Measurements from ENCODE around the gene BRIP1. TPM values are rescaled to one million over a fixed set of nuclear protein-coding genes. Genes with fewer than 3 reads are reported as not detected.

Gene BRIP1
- total RNA-seq, 1 experiment from 2014 or later, result 13.8 TPM

GRCh38 chr17:61722398-61722797, 140.9 kb downstream of the BRIP1 start:
- Mint-ChIP-seq H3K4me3 (no peak overlapping the region), H3K9me3 (peaks cover 21% of the 10 kb centered on the region), H3K4me1 (no peaks in the 10 kb centered on the region), H3K27ac (no peak overlapping the region), H3K36me3 (peaks cover 19% of the 10 kb centered on the region), H3K27me3 (ENCODE audit: low read depth) (no peaks in the 10 kb centered on the region)
- DNase-seq (ENCODE audit: low spot score) (no peak), ATAC-seq (no peak)
- POLR2A ChIA-PET, result no interaction called here
- CTCF ChIA-PET, result no interaction called here
- no peak for TF ChIP-seq ATF1 (CRISPR knock-in tag; IDR thresholded peaks at IDR 0.05)
- TF ChIP-seq ESRRA (CRISPR knock-in tag; IDR thresholded peaks at IDR 0.05; ENCODE audit: borderline replicate concordance), result no peak
- no peak for TF ChIP-seq PRRX2 (CRISPR knock-in tag; IDR thresholded peaks at IDR 0.05)
- TF ChIP-seq ZNF423 (CRISPR knock-in tag; IDR thresholded peaks at IDR 0.05), result no peak
- TF ChIP-seq, protein P1, sequence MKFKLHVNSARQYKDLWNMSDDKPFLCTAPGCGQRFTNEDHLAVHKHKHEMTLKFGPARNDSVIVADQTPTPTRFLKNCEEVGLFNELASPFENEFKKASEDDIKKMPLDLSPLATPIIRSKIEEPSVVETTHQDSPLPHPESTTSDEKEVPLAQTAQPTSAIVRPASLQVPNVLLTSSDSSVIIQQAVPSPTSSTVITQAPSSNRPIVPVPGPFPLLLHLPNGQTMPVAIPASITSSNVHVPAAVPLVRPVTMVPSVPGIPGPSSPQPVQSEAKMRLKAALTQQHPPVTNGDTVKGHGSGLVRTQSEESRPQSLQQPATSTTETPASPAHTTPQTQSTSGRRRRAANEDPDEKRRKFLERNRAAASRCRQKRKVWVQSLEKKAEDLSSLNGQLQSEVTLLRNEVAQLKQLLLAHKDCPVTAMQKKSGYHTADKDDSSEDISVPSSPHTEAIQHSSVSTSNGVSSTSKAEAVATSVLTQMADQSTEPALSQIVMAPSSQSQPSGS (CRISPR knock-in tag; IDR thresholded peaks at IDR 0.05; ENCODE audit: borderline replicate concordance, low read depth), result no peak
- TF ChIP-seq, protein P2, sequence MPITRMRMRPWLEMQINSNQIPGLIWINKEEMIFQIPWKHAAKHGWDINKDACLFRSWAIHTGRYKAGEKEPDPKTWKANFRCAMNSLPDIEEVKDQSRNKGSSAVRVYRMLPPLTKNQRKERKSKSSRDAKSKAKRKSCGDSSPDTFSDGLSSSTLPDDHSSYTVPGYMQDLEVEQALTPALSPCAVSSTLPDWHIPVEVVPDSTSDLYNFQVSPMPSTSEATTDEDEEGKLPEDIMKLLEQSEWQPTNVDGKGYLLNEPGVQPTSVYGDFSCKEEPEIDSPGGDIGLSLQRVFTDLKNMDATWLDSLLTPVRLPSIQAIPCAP (CRISPR knock-in tag; IDR thresholded peaks at IDR 0.05), result no peak
- TF ChIP-seq, protein P3, sequence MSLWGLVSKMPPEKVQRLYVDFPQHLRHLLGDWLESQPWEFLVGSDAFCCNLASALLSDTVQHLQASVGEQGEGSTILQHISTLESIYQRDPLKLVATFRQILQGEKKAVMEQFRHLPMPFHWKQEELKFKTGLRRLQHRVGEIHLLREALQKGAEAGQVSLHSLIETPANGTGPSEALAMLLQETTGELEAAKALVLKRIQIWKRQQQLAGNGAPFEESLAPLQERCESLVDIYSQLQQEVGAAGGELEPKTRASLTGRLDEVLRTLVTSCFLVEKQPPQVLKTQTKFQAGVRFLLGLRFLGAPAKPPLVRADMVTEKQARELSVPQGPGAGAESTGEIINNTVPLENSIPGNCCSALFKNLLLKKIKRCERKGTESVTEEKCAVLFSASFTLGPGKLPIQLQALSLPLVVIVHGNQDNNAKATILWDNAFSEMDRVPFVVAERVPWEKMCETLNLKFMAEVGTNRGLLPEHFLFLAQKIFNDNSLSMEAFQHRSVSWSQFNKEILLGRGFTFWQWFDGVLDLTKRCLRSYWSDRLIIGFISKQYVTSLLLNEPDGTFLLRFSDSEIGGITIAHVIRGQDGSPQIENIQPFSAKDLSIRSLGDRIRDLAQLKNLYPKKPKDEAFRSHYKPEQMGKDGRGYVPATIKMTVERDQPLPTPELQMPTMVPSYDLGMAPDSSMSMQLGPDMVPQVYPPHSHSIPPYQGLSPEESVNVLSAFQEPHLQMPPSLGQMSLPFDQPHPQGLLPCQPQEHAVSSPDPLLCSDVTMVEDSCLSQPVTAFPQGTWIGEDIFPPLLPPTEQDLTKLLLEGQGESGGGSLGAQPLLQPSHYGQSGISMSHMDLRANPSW (CRISPR knock-in tag; conservative IDR thresholded peaks at IDR 0.05; ENCODE audit: low read depth), result no peak
- TF ChIP-seq ZNF317 (CRISPR knock-in tag; IDR thresholded peaks at IDR 0.05; ENCODE audit: borderline replicate concordance, low read depth), result no peak
- TF ChIP-seq, protein P4, sequence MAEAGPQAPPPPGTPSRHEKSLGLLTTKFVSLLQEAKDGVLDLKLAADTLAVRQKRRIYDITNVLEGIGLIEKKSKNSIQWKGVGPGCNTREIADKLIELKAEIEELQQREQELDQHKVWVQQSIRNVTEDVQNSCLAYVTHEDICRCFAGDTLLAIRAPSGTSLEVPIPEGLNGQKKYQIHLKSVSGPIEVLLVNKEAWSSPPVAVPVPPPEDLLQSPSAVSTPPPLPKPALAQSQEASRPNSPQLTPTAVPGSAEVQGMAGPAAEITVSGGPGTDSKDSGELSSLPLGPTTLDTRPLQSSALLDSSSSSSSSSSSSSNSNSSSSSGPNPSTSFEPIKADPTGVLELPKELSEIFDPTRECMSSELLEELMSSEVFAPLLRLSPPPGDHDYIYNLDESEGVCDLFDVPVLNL (CRISPR knock-in tag; IDR thresholded peaks at IDR 0.05; ENCODE audit: borderline replicate concordance, low read depth), result no peak
- TF ChIP-seq, protein P5, sequence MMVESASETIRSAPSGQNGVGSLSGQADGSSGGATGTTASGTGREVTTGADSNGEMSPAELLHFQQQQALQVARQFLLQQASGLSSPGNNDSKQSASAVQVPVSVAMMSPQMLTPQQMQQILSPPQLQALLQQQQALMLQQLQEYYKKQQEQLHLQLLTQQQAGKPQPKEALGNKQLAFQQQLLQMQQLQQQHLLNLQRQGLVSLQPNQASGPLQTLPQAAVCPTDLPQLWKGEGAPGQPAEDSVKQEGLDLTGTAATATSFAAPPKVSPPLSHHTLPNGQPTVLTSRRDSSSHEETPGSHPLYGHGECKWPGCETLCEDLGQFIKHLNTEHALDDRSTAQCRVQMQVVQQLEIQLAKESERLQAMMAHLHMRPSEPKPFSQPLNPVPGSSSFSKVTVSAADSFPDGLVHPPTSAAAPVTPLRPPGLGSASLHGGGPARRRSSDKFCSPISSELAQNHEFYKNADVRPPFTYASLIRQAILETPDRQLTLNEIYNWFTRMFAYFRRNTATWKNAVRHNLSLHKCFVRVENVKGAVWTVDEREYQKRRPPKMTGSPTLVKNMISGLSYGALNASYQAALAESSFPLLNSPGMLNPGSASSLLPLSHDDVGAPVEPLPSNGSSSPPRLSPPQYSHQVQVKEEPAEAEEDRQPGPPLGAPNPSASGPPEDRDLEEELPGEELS (CRISPR knock-in tag; IDR thresholded peaks at IDR 0.05), result no peak
- no peak for TF ChIP-seq TEAD1 (CRISPR knock-in tag; IDR thresholded peaks at IDR 0.05)
- no peak for TF ChIP-seq ZMAT4 (CRISPR knock-in tag; IDR thresholded peaks at IDR 0.05)
- no peak for TF ChIP-seq USF2 (CRISPR knock-in tag; IDR thresholded peaks at IDR 0.05)
- TF ChIP-seq, protein P6, sequence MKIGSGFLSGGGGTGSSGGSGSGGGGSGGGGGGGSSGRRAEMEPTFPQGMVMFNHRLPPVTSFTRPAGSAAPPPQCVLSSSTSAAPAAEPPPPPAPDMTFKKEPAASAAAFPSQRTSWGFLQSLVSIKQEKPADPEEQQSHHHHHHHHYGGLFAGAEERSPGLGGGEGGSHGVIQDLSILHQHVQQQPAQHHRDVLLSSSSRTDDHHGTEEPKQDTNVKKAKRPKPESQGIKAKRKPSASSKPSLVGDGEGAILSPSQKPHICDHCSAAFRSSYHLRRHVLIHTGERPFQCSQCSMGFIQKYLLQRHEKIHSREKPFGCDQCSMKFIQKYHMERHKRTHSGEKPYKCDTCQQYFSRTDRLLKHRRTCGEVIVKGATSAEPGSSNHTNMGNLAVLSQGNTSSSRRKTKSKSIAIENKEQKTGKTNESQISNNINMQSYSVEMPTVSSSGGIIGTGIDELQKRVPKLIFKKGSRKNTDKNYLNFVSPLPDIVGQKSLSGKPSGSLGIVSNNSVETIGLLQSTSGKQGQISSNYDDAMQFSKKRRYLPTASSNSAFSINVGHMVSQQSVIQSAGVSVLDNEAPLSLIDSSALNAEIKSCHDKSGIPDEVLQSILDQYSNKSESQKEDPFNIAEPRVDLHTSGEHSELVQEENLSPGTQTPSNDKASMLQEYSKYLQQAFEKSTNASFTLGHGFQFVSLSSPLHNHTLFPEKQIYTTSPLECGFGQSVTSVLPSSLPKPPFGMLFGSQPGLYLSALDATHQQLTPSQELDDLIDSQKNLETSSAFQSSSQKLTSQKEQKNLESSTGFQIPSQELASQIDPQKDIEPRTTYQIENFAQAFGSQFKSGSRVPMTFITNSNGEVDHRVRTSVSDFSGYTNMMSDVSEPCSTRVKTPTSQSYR (CRISPR knock-in tag; IDR thresholded peaks at IDR 0.05), result no peak
- TF ChIP-seq, protein P7, sequence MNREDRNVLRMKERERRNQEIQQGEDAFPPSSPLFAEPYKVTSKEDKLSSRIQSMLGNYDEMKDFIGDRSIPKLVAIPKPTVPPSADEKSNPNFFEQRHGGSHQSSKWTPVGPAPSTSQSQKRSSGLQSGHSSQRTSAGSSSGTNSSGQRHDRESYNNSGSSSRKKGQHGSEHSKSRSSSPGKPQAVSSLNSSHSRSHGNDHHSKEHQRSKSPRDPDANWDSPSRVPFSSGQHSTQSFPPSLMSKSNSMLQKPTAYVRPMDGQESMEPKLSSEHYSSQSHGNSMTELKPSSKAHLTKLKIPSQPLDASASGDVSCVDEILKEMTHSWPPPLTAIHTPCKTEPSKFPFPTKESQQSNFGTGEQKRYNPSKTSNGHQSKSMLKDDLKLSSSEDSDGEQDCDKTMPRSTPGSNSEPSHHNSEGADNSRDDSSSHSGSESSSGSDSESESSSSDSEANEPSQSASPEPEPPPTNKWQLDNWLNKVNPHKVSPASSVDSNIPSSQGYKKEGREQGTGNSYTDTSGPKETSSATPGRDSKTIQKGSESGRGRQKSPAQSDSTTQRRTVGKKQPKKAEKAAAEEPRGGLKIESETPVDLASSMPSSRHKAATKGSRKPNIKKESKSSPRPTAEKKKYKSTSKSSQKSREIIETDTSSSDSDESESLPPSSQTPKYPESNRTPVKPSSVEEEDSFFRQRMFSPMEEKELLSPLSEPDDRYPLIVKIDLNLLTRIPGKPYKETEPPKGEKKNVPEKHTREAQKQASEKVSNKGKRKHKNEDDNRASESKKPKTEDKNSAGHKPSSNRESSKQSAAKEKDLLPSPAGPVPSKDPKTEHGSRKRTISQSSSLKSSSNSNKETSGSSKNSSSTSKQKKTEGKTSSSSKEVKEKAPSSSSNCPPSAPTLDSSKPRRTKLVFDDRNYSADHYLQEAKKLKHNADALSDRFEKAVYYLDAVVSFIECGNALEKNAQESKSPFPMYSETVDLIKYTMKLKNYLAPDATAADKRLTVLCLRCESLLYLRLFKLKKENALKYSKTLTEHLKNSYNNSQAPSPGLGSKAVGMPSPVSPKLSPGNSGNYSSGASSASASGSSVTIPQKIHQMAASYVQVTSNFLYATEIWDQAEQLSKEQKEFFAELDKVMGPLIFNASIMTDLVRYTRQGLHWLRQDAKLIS (CRISPR knock-in tag; IDR thresholded peaks at IDR 0.05; ENCODE audit: borderline replicate concordance), result no peak
